GM23338 (cell line): ENCODE measurements around the gene GNA15.

Source experiments
- CTCF ChIP-seq, 2 experiments: fragments of 200-600 bp in 1 of 2; sonication (generic) in 1 of 2; conservative IDR thresholded peaks; 2 replicates each; pipeline versions ENCODE4 v1.5.1 to v1.6.1; 2016 to 2017; ENCODE audit warnings: antibody characterized with exemption in 2 of 2, low read depth in 2 of 2, mild to moderate bottlenecking in 2 of 2, moderate library complexity in 1 of 2
- REST ChIP-seq: IDR thresholded peaks from one replicate; pipeline ENCODE4 v1.6.1; 2018; ENCODE audit warnings: antibody characterized with exemption; ENCODE audit not compliant: unreplicated experiment

- no peak for TF ChIP-seq CTCF (conservative IDR thresholded peaks at IDR 0.05; ENCODE audit: low read depth in 2 of 2)
- no peak for TF ChIP-seq REST
These were observed 28.1 kb downstream of the GNA15 start for GRCh38 chr19:3163943-3164342.
